Vagina (tissue), 2 donors: Measurements from ENCODE around the gene FGGY. TPM values are rescaled to one million over a fixed set of nuclear protein-coding genes. Genes with fewer than 3 reads are reported as not detected.

ENCODE experiments used
- DNase-seq, 2 donors: peaks; one replicate each; pipeline ENCODE4 v3.0.0-alpha.2; 2017; ENCODE audit errors: extremely low spot score in 2 of 2
- H3K27ac ChIP-seq: fragments of 200-600 bp; sonication (generic); one replicate; pipeline ENCODE4 v1.5.1; 2019
- H3K27me3 ChIP-seq: fragments of 200-600 bp; sonication (generic); one replicate; pipeline ENCODE4 v1.5.1; 2019
- H3K36me3 ChIP-seq, 2 donors: fragments of 200-600 bp; sonication (generic); one replicate each; pipeline ENCODE4 v1.5.1; 2017 to 2019
- H3K4me1 ChIP-seq: fragments of 200-600 bp; sonication (generic); one replicate; pipeline ENCODE4 v1.5.1; 2019
- H3K4me3 ChIP-seq, 2 donors: fragments of 200-600 bp; sonication (generic); 1 replicate in 1 of 2; 2 replicates in 1 of 2; pipeline ENCODE4 v1.5.1; 2016 to 2019
- H3K9me3 ChIP-seq: fragments of 200-600 bp; sonication (generic); one replicate; pipeline ENCODE4 v1.5.1; 2019
- POLR2A ChIP-seq, 2 donors: fragments of 450-650 bp; IDR thresholded peaks; one replicate each; pipeline ENCODE4 v1.6.1; 2017; ENCODE audit warnings: antibody characterized with exemption in 2 of 2, mild to moderate bottlenecking in 2 of 2, moderate library complexity in 2 of 2
- POLR2AphosphoS5 ChIP-seq, 2 donors: sonication (generic); formaldehyde crosslinking; IDR thresholded peaks; one replicate each; pipeline ENCODE4 v1.9.0; 2017; ENCODE audit warnings: antibody characterized with exemption in 2 of 2, mild to moderate bottlenecking in 2 of 2, low read depth in 1 of 2; ENCODE audit not compliant: insufficient read depth in 1 of 2
- intact Hi-C: fragments of 100-400 bp; cut with DNase I; formaldehyde crosslinking; loops from one replicate; pipeline ENCODE4 v1.15.1; 2023
- total RNA-seq: library from RNA; depleted of rRNA; stranded (reverse); fragments of >200 nt; gene quantifications from one replicate; pipeline ENCODE4 v1.2.3, GENCODE V29; 2016
- TF ChIP-seq, protein P1 (sequence below), 3 experiments: fragments of 450-650 bp in 2 of 3; fragments of 200-600 bp in 1 of 3; sonication (generic) in 1 of 3; IDR thresholded peaks; one replicate each; pipeline ENCODE4 v1.5.1; 2017 to 2019; ENCODE audit warnings: antibody characterized with exemption in 3 of 3, mild to moderate bottlenecking in 2 of 3, moderate library complexity in 2 of 3

FGGY gene
- total RNA-seq, 1 donor from 2014 or later: 11.8 TPM

GRCh38 chr1:59258412-59259032, 38.4 kb upstream of the FGGY start:
- Histone ChIP-seq H3K36me3 (no peaks in the 10 kb centered on the region), H3K4me3 (no peak overlapping the region), H3K27ac (no peak overlapping the region), H3K4me1 (peaks cover 21% of the 10 kb centered on the region), H3K9me3 (no peaks in the 10 kb centered on the region), H3K27me3 (no peaks in the 10 kb centered on the region)
- DNase-seq: no peak
- intact Hi-C loops: no loop called here
- no peak for TF ChIP-seq POLR2AphosphoS5 (IDR thresholded peaks at IDR 0.05; ENCODE audit: insufficient read depth in 1 of 2, low read depth in 1 of 2)
- TF ChIP-seq POLR2A (IDR thresholded peaks at IDR 0.05): no peak
- TF ChIP-seq, protein P1, sequence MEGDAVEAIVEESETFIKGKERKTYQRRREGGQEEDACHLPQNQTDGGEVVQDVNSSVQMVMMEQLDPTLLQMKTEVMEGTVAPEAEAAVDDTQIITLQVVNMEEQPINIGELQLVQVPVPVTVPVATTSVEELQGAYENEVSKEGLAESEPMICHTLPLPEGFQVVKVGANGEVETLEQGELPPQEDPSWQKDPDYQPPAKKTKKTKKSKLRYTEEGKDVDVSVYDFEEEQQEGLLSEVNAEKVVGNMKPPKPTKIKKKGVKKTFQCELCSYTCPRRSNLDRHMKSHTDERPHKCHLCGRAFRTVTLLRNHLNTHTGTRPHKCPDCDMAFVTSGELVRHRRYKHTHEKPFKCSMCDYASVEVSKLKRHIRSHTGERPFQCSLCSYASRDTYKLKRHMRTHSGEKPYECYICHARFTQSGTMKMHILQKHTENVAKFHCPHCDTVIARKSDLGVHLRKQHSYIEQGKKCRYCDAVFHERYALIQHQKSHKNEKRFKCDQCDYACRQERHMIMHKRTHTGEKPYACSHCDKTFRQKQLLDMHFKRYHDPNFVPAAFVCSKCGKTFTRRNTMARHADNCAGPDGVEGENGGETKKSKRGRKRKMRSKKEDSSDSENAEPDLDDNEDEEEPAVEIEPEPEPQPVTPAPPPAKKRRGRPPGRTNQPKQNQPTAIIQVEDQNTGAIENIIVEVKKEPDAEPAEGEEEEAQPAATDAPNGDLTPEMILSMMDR (IDR thresholded peaks at IDR 0.05): no peak

DNA sequence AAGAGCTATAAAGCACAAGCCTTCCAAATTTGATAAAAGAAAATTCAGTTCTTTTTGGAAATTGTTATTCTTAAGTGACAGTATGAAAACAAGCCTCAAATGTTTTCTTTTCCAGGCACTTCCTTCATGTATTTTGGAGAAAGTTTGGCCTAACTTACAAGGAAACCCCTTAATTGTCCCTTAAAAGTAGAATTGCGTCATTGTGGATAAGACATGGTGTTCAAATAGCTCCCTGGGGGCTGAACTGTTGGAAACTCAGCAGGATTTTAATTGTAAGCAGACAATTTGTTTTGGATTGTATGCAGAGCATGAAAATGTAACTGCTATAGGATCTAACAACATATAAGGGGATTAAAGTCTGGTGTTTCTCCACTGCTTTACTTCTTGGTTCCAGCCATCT, 35.4 kb upstream of the FGGY start:
- intact Hi-C loops: no loop called here
- H3K27me3 ChIP-seq: no peaks in the 10 kb centered on the region
- no peak for DNase-seq
- TF ChIP-seq POLR2AphosphoS5 (IDR thresholded peaks at IDR 0.05; ENCODE audit: insufficient read depth in 1 of 2, low read depth in 1 of 2) (peak; percentile 52 to 94), POLR2A (IDR thresholded peaks at IDR 0.05) (no peak)
- peaks cover 21% of the 10 kb centered on the region for H3K4me1 ChIP-seq
- no peaks in the 10 kb centered on the region for H3K36me3 ChIP-seq
- H3K4me3 ChIP-seq: no peak overlapping the region
- H3K9me3 ChIP-seq: no peaks in the 10 kb centered on the region
- peak overlapping the region; percentile 20 for H3K27ac ChIP-seq

DNA sequence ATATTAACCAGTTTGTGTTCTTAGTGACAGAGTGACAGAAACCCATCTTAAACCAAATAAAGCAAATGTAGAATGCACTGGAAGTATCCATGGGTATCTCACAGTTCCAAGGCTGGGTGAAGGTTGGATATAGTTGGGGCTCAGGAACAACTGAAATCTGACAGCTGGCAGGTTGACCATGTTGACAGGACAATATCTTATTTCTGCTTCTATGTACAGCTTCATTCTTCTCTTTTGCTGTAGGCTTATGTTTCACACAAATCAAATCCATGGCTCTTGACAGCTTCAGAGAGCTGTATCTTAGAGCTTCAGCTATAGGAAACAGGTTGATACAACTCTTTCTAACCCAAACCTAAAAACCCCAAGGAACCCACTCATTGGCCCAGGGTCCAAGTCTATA, 34.3 kb upstream of the FGGY start:
- Histone ChIP-seq H3K27me3 (no peaks in the 10 kb centered on the region), H3K9me3 (no peaks in the 10 kb centered on the region), H3K36me3 (no peaks in the 10 kb centered on the region), H3K4me1 (peaks cover 21% of the 10 kb centered on the region), H3K4me3 (no peak overlapping the region), H3K27ac (peak overlapping the region; percentile 20)
- TF ChIP-seq POLR2AphosphoS5 (IDR thresholded peaks at IDR 0.05; ENCODE audit: insufficient read depth in 1 of 2, low read depth in 1 of 2) (no peak), POLR2A (IDR thresholded peaks at IDR 0.05) (no peak)
- TF ChIP-seq, protein P1 (IDR thresholded peaks at IDR 0.05): no peak
- intact Hi-C loops: no loop called here
- no peak for DNase-seq

GRCh38 chr1:59263111-59263510, 33.8 kb upstream of the FGGY start:
- H3K36me3 ChIP-seq: no peaks in the 10 kb centered on the region
- H3K4me1 ChIP-seq: peaks cover 21% of the 10 kb centered on the region
- H3K27me3 ChIP-seq: no peaks in the 10 kb centered on the region
- peak overlapping the region; percentile 20 for H3K27ac ChIP-seq
- no peaks in the 10 kb centered on the region for H3K9me3 ChIP-seq
- no peak overlapping the region for H3K4me3 ChIP-seq
- DNase-seq: no peak
- intact Hi-C loops: no loop called here
- TF ChIP-seq POLR2AphosphoS5 (IDR thresholded peaks at IDR 0.05; ENCODE audit: insufficient read depth in 1 of 2, low read depth in 1 of 2): no peak
- TF ChIP-seq, protein P1 (IDR thresholded peaks at IDR 0.05): no peak

DNA sequence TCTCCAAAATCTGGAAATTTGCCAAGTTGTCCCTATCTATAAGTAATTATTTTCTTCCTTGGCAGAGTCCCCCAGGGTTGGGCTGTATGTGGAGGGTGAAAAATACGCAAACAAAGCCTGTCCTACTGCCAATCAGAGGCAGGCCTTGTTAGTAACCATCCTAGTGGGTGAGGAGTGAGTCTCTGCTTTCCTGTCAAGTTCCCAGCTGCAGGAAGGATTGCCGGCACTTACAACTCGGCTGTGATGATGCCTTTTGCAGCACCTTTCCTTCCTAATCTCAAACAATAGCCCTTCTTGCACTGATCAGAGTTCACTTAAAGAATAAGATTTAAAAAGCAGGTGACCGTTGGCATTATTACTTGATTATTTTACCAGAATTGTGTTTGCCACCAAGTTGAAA, 31.3 kb upstream of the FGGY start:
- peaks cover 21% of the 10 kb centered on the region for H3K4me1 ChIP-seq

More for the DNA sequence above, 31.3 kb upstream of the FGGY start:
- intact Hi-C loops: no loop called here
- Histone ChIP-seq H3K4me3 (no peak overlapping the region), H3K9me3 (no peaks in the 10 kb centered on the region), H3K27me3 (no peaks in the 10 kb centered on the region), H3K27ac (no peak overlapping the region), H3K36me3 (no peaks in the 10 kb centered on the region)
- no peak for DNase-seq
- TF ChIP-seq POLR2A (IDR thresholded peaks at IDR 0.05) (no peak), POLR2AphosphoS5 (IDR thresholded peaks at IDR 0.05; ENCODE audit: insufficient read depth in 1 of 2, low read depth in 1 of 2) (no peak)
- TF ChIP-seq, protein P1 (IDR thresholded peaks at IDR 0.05): no peak
